Measurements from ENCODE around the gene TEX35.

Gene TEX35

GRCh38 chr1:178512566-178513277, at the start of gene TEX35:
TEX35 (plus strand) TSS chr1:178513109; CDS start chr1:178513189, 80 bp downstream.
- DNase-seq (ENCODE audit: low spot score), result no peak

- DNase-seq (ENCODE audit: low spot score), result no peak
Measured at GRCh38 chr1:178464141-178464540, 48.8 kb upstream of the TEX35 start.

GRCh38 chr1:178464566-178464965, 48.3 kb upstream of the TEX35 start:
- no peak for DNase-seq (ENCODE audit: low spot score)

GRCh38 chr1:178465011-178465410, 47.9 kb upstream of the TEX35 start:
- DNase-seq (ENCODE audit: low spot score), result no peak

- no peak for DNase-seq (ENCODE audit: low spot score)
Measured at GRCh38 chr1:178467837-178468236, 45.1 kb upstream of the TEX35 start.

- DNase-seq (ENCODE audit: low spot score), result no peak
Measured at GRCh38 chr1:178470411-178470960, 42.4 kb upstream of the TEX35 start.

- no peak for DNase-seq (ENCODE audit: low spot score)
Measured at GRCh38 chr1:178472531-178472930, 40.4 kb upstream of the TEX35 start.

- DNase-seq (ENCODE audit: low spot score), result no peak
Measured at GRCh38 chr1:178477373-178477772, 35.5 kb upstream of the TEX35 start.

GRCh38 chr1:178477841-178478240, 35.1 kb upstream of the TEX35 start:
- DNase-seq (ENCODE audit: low spot score), result no peak

- no peak for DNase-seq (ENCODE audit: low spot score)
Measured at GRCh38 chr1:178483251-178483957, 29.5 kb upstream of the TEX35 start.

- DNase-seq (ENCODE audit: low spot score), result no peak
Measured at GRCh38 chr1:178484698-178485225, 28.1 kb upstream of the TEX35 start.

- no peak for DNase-seq (ENCODE audit: low spot score)
Measured at GRCh38 chr1:178485541-178485981, 27.3 kb upstream of the TEX35 start.

- DNase-seq (ENCODE audit: low spot score), result no peak
Measured at GRCh38 chr1:178486100-178487069, 26.5 kb upstream of the TEX35 start.

GRCh38 chr1:178487070-178487615, 25.8 kb upstream of the TEX35 start:
- DNase-seq (ENCODE audit: low spot score), result no peak

- no peak for DNase-seq (ENCODE audit: low spot score)
Measured at GRCh38 chr1:178488393-178488792, 24.5 kb upstream of the TEX35 start.

- DNase-seq (ENCODE audit: low spot score), result no peak
Measured at GRCh38 chr1:178489399-178489798, 23.5 kb upstream of the TEX35 start.

- no peak for DNase-seq (ENCODE audit: low spot score)
Measured at GRCh38 chr1:178490136-178490535, 22.8 kb upstream of the TEX35 start.

- no peak for DNase-seq (ENCODE audit: low spot score)
Measured at GRCh38 chr1:178490967-178491366, 21.9 kb upstream of the TEX35 start.

GRCh38 chr1:178491721-178492120, 21.2 kb upstream of the TEX35 start:
- DNase-seq (ENCODE audit: low spot score), result no peak

- no peak for DNase-seq (ENCODE audit: low spot score)
Measured at GRCh38 chr1:178492341-178492740, 20.6 kb upstream of the TEX35 start.

GRCh38 chr1:178493301-178493741, 19.6 kb upstream of the TEX35 start:
- no peak for DNase-seq (ENCODE audit: low spot score)
